Panc1 (cell line): ENCODE measurements around the gene ZBTB18. TPM values are rescaled to one million over a fixed set of nuclear protein-coding genes. Genes with fewer than 3 reads are reported as not detected.
A peak's percentile ranks its signal among the peaks of the same experiment; 100 is the strongest.

Experiments
- ATAC-seq: fragments of 200-7000 bp; cut with Tn5 transposase; 2 replicates; pipeline ENCODE4 v1.9.1; 2020; ENCODE audit warnings: mild to moderate bottlenecking, moderate library complexity
- BruUV-seq: library from RNA; stranded (reverse); fragments of 400-500 nt; replicated peaks from 2 replicates; lab custom pipeline; 2021; lab: Mats Ljungman, UMichigan
- CTCF ChIA-PET: fragments of 300-600 bp; sonication (Branson Sonifier 250); formaldehyde crosslinking; loops from one replicate; lab custom pipeline; 2022; ENCODE audit warnings: antibody characterized with exemption; lab: Charles Lee
- POLR2A ChIA-PET: fragments of 300-600 bp; sonication (Branson Sonifier 250); formaldehyde crosslinking; loops from one replicate; lab custom pipeline; 2022; ENCODE audit warnings: antibody characterized with exemption; lab: Charles Lee
- DNase-seq: peaks from one replicate; pipeline ENCODE4 v3.0.0-alpha.2; 2010; ENCODE audit warnings: low read depth, low spot score
- H3K27ac ChIP-seq: 2 replicates; pipeline ENCODE4 v1.5.1; 2011; ENCODE audit warnings: mild to moderate bottlenecking, low read length, inconsistent platforms
- H3K27me3 ChIP-seq: fragments of 200-500 bp; sonication (Bioruptor generic); 2 replicates; pipeline ENCODE4 v1.6.0; 2014; ENCODE audit warnings: low read length, inconsistent platforms; ENCODE audit not compliant: control insufficient read depth, insufficient read depth
- H3K36me3 ChIP-seq: fragments of 200-500 bp; sonication (Bioruptor generic); 2 replicates; pipeline ENCODE4 v1.5.1; 2014; ENCODE audit warnings: inconsistent platforms, mild to moderate bottlenecking, low read length, moderate library complexity; ENCODE audit not compliant: control insufficient read depth, insufficient read depth
- H3K4me1 ChIP-seq: 2 replicates; pipeline ENCODE4 v1.5.1; 2011; ENCODE audit warnings: inconsistent platforms, mild to moderate bottlenecking, low read length, moderate library complexity; ENCODE audit not compliant: control insufficient read depth, insufficient read depth
- H3K4me3 ChIP-seq, 2 experiments: 2 replicates each; pipeline ENCODE4 v1.5.1; 2011 to 2012; ENCODE audit warnings: low read depth in 2 of 2, low read length in 2 of 2, mild to moderate bottlenecking in 2 of 2, inconsistent platforms in 1 of 2, moderate library complexity in 1 of 2
- H3K9me3 ChIP-seq: fragments of 200-500 bp; sonication (Bioruptor generic); 2 replicates; pipeline ENCODE4 v1.5.1; 2014; ENCODE audit warnings: low read depth, mild to moderate bottlenecking, inconsistent platforms, low read length, moderate library complexity; ENCODE audit not compliant: control insufficient read depth, insufficient read depth
- CTCF ChIP-seq: fragments of 450-650 bp; IDR thresholded peaks from 2 replicates; pipeline ENCODE4 v1.5.1; 2017; ENCODE audit warnings: mild to moderate bottlenecking
- POLR2AphosphoS5 ChIP-seq: IDR thresholded peaks from 2 replicates; pipeline ENCODE4 v1.6.1; 2012; ENCODE audit warnings: mild to moderate bottlenecking, low read depth, low read length, moderate library complexity
- SIN3A ChIP-seq: IDR thresholded peaks from 2 replicates; pipeline ENCODE4 v1.6.1; 2012; ENCODE audit warnings: low read depth, mild to moderate bottlenecking, low read length, moderate library complexity, borderline replicate concordance; ENCODE audit not compliant: insufficient read depth
- TCF7L2 ChIP-seq: IDR thresholded peaks from 2 replicates; pipeline ENCODE4 v1.6.1; 2011; ENCODE audit warnings: mild to moderate bottlenecking, low read depth, low read length, inconsistent platforms
- in situ Hi-C: cut with HindIII; loops from 2 replicates; pipeline ENCODE4 v1.10.0; 2016; ENCODE audit warnings: low sequenced_read_pairs, low pct_unique_long_range_greater_than_20kb
- intact Hi-C: fragments of 100-400 bp; cut with micrococcal nuclease; formaldehyde crosslinking; loops from one replicate; pipeline ENCODE4 v1.10.0; 2022; ENCODE audit not compliant: unreplicated experiment
- total RNA-seq: library from RNA; stranded (reverse); gene quantifications from one replicate; pipeline ENCODE4 v1.2.1, GENCODE V29; 2021; ENCODE audit not compliant: unreplicated experiment
- TF ChIP-seq, protein P1 (sequence below), 2 experiments: IDR thresholded peaks; 2 replicates each; pipeline ENCODE4 v1.6.1; 2011 to 2012; ENCODE audit warnings: low read depth in 2 of 2, control low read depth in 1 of 2, low read length in 1 of 2, mild to moderate bottlenecking in 1 of 2, moderate library complexity in 1 of 2; ENCODE audit not compliant: insufficient read depth in 1 of 2

ZBTB18 gene
- total RNA-seq, 1 experiment from 2014 or later: 9.9 TPM

DNA sequence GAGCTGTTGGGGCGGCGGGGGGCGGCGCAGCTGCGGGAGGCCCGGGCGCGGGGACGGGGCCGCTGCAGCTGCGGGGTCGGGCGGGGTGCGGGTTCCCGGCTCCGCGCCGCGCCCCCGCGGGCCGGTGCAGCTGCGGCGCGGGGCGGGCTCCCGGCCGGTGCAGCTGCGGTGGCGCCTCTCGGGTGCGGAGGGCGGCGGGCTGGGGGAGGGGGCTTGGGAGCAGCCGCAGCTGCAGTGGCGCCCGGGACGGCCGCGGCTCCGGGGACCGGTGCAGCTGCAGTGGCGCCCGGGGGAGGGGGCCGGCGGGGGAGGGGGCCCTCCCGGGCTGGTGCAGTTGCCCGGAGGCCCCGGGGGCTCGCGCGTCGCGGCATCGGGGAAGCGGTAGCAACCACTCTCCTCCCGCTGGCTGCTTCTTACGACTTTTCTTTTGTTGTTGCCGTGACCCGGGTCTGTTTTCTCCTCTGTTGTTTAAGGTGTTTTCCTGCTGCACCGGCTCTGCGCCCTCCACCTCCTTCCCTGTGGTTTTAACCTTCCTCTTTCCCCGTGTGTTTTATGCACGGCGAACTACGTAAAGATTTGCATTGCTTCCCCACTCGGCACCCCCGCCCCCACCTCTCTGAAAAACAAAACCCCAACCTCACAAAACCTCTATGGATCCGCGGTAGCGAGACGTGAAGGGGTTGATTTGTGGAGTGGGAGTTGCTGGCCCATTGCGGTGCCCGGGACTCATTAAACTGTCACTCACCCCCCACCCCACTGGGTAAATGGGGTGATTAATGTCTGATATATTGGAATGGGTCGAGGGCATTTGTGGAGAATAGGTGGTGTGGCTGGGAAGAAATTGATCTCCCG is 1.7 kb upstream of the ZBTB18 start:
- intact Hi-C loops: loop anchor here (10.0 kb wide), 1 partner anchor 65 kb away; no protein-coding TSS in a partner anchor
- CTCF ChIA-PET: no interaction called here
- no peak for ATAC-seq
- BruUV-seq: no TSS peak
- peak overlapping the region; percentile 46 to 67 for H3K4me3 ChIP-seq
- H3K27ac ChIP-seq: peak overlapping the region; percentile 59
- TF ChIP-seq POLR2AphosphoS5: no peak
- TF ChIP-seq TCF7L2: no peak
- TF ChIP-seq, protein P1, sequence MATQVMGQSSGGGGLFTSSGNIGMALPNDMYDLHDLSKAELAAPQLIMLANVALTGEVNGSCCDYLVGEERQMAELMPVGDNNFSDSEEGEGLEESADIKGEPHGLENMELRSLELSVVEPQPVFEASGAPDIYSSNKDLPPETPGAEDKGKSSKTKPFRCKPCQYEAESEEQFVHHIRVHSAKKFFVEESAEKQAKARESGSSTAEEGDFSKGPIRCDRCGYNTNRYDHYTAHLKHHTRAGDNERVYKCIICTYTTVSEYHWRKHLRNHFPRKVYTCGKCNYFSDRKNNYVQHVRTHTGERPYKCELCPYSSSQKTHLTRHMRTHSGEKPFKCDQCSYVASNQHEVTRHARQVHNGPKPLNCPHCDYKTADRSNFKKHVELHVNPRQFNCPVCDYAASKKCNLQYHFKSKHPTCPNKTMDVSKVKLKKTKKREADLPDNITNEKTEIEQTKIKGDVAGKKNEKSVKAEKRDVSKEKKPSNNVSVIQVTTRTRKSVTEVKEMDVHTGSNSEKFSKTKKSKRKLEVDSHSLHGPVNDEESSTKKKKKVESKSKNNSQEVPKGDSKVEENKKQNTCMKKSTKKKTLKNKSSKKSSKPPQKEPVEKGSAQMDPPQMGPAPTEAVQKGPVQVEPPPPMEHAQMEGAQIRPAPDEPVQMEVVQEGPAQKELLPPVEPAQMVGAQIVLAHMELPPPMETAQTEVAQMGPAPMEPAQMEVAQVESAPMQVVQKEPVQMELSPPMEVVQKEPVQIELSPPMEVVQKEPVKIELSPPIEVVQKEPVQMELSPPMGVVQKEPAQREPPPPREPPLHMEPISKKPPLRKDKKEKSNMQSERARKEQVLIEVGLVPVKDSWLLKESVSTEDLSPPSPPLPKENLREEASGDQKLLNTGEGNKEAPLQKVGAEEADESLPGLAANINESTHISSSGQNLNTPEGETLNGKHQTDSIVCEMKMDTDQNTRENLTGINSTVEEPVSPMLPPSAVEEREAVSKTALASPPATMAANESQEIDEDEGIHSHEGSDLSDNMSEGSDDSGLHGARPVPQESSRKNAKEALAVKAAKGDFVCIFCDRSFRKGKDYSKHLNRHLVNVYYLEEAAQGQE (IDR thresholded peaks at IDR 0.05; ENCODE audit: insufficient read depth in 1 of 2, low read depth in 2 of 2, low read length in 1 of 2): no peak
- TF ChIP-seq SIN3A: no peak
- TF ChIP-seq CTCF: no peak
- POLR2A ChIA-PET: no interaction called here
- no peak for DNase-seq
- no peaks in the 10 kb centered on the region for H3K36me3 ChIP-seq
- peaks cover 19% of the 10 kb centered on the region for H3K4me1 ChIP-seq
- no peaks in the 10 kb centered on the region for H3K9me3 ChIP-seq
- H3K27me3 ChIP-seq: peaks cover 9% of the 10 kb centered on the region; the same call in 1 of the 2 replicates
- in situ Hi-C loops: no loop called here

GRCh38 chr1:244050014-244050834 is 859 bp upstream of the ZBTB18 start:
- BruUV-seq: TSS peak; percentile 68
- DNase-seq: no peak
- H3K9me3 ChIP-seq: no peaks in the 10 kb centered on the region
- peaks cover 19% of the 10 kb centered on the region for H3K4me1 ChIP-seq
- no peaks in the 10 kb centered on the region for H3K36me3 ChIP-seq
- H3K4me3 ChIP-seq: peak overlapping the region; percentile 46 to 67
- H3K27ac ChIP-seq: peak overlapping the region; percentile 59
- intact Hi-C loops: no loop called here
- TF ChIP-seq, protein P1 (IDR thresholded peaks at IDR 0.05; ENCODE audit: insufficient read depth in 1 of 2, low read depth in 2 of 2, low read length in 1 of 2): no peak
- TF ChIP-seq CTCF (no peak), SIN3A (no peak), TCF7L2 (no peak), POLR2AphosphoS5 (no peak)
- H3K27me3 ChIP-seq: peaks cover 5% of the 10 kb centered on the region; the same call in 1 of the 2 replicates
- in situ Hi-C loops: no loop called here
- no peak for ATAC-seq
- ChIA-PET CTCF (no interaction called here), POLR2A (no interaction called here)
